Measurements from ENCODE around the gene NRDC.
"Not testable (repeated sequence)": the region's sequence is repeated elsewhere in the genome, so short reads cannot be mapped to it uniquely, and the experiment has no call there.

The NRDC gene

GRCh38 chr1:51901151-51901550 is 22.6 kb upstream of the NRDC start:
- no peaks in the 10 kb centered on the region for H3K36me3 ChIP-seq (ENCODE audit: control insufficient read depth, insufficient read depth, low read length)
- DNase-seq (ENCODE audit: extremely low read depth, insufficient read length), result no peak
- H3K4me3 ChIP-seq (replicated peaks; ENCODE audit: low read depth, low read length), result no peak overlapping the region
- no peak for TF ChIP-seq CTCF (IDR thresholded peaks at IDR 0.05; ENCODE audit: insufficient read depth, low read length, poor library complexity, severe bottlenecking)
- H3K27me3 ChIP-seq (replicated peaks; ENCODE audit: control insufficient read depth, insufficient read depth, low read length), result 0 out of 2 replicates have a peak, but pooled peaks cover 1% of the 10 kb centered on the region

GRCh38 chr1:51899022-51899421 is 20.5 kb upstream of the NRDC start:
- no peak for DNase-seq (ENCODE audit: extremely low read depth, insufficient read length)
- TF ChIP-seq CTCF (IDR thresholded peaks at IDR 0.05; ENCODE audit: insufficient read depth, low read length, poor library complexity, severe bottlenecking), result no peak
- no peak overlapping the region for H3K4me3 ChIP-seq (replicated peaks; ENCODE audit: low read depth, low read length)
- H3K27me3 ChIP-seq (replicated peaks; ENCODE audit: control insufficient read depth, insufficient read depth, low read length), result 0 out of 2 replicates have a peak, but pooled peaks cover 1% of the 10 kb centered on the region
- H3K36me3 ChIP-seq (ENCODE audit: control insufficient read depth, insufficient read depth, low read length), result no peaks in the 10 kb centered on the region

GRCh38 chr1:51898090-51898734 is 19.7 kb upstream of the NRDC start:
- Histone ChIP-seq H3K4me3 (replicated peaks; ENCODE audit: low read depth, low read length) (no peak overlapping the region), H3K27me3 (replicated peaks; ENCODE audit: control insufficient read depth, insufficient read depth, low read length) (no peaks in the 10 kb centered on the region), H3K36me3 (ENCODE audit: control insufficient read depth, insufficient read depth, low read length) (no peaks in the 10 kb centered on the region)
- no peak for DNase-seq (ENCODE audit: extremely low read depth, insufficient read length)
- no peak for TF ChIP-seq CTCF (IDR thresholded peaks at IDR 0.05; ENCODE audit: insufficient read depth, low read length, poor library complexity, severe bottlenecking)

GRCh38 chr1:51897699-51898031 is 19.1 kb upstream of the NRDC start:
- no peak for DNase-seq (ENCODE audit: extremely low read depth, insufficient read length)
- no peak overlapping the region for H3K4me3 ChIP-seq (replicated peaks; ENCODE audit: low read depth, low read length)

GRCh38 chr1:51894748-51895147 is 16.2 kb upstream of the NRDC start:
- H3K4me3 ChIP-seq (replicated peaks; ENCODE audit: low read depth, low read length); H3K36me3 ChIP-seq (ENCODE audit: control insufficient read depth, insufficient read depth, low read length); H3K27me3 ChIP-seq (replicated peaks; ENCODE audit: control insufficient read depth, insufficient read depth, low read length); DNase-seq (ENCODE audit: extremely low read depth, insufficient read length): not testable (repeated sequence)

More at GRCh38 chr1:51897699-51898031, 19.1 kb upstream of the NRDC start:
- Histone ChIP-seq H3K36me3 (ENCODE audit: control insufficient read depth, insufficient read depth, low read length) (no peaks in the 10 kb centered on the region), H3K27me3 (replicated peaks; ENCODE audit: control insufficient read depth, insufficient read depth, low read length) (no peaks in the 10 kb centered on the region)
- no peak for TF ChIP-seq CTCF (IDR thresholded peaks at IDR 0.05; ENCODE audit: insufficient read depth, low read length, poor library complexity, severe bottlenecking)

GRCh38 chr1:51878308-51878615 is 265 bp downstream of the NRDC start:
- Histone ChIP-seq H3K27me3 (replicated peaks; ENCODE audit: control insufficient read depth, insufficient read depth, low read length) (no peaks in the 10 kb centered on the region), H3K4me3 (replicated peaks; ENCODE audit: low read depth, low read length) (peak overlapping the region; percentile 94), H3K36me3 (ENCODE audit: control insufficient read depth, insufficient read depth, low read length) (peaks cover 2% of the 10 kb centered on the region)
- TF ChIP-seq CTCF (IDR thresholded peaks at IDR 0.05; ENCODE audit: insufficient read depth, low read length, poor library complexity, severe bottlenecking), result no peak
- DNase-seq (ENCODE audit: extremely low read depth, insufficient read length), result no peak

All from GM06990 (cell line).